GM19395 (cell line): ENCODE data around the gene INKA2.
"Not testable (repeated sequence)": the region's sequence is repeated elsewhere in the genome, so short reads cannot be mapped to it uniquely, and the experiment has no call there.

Experiments
- ATAC-seq: cut with Tn5 transposase; IDR thresholded peaks from one replicate; pipeline ENCODE4 v1.9.1; 2021; ENCODE audit warnings: mild to moderate bottlenecking, moderate library complexity; ENCODE audit not compliant: unreplicated experiment

The INKA2 gene

DNA sequence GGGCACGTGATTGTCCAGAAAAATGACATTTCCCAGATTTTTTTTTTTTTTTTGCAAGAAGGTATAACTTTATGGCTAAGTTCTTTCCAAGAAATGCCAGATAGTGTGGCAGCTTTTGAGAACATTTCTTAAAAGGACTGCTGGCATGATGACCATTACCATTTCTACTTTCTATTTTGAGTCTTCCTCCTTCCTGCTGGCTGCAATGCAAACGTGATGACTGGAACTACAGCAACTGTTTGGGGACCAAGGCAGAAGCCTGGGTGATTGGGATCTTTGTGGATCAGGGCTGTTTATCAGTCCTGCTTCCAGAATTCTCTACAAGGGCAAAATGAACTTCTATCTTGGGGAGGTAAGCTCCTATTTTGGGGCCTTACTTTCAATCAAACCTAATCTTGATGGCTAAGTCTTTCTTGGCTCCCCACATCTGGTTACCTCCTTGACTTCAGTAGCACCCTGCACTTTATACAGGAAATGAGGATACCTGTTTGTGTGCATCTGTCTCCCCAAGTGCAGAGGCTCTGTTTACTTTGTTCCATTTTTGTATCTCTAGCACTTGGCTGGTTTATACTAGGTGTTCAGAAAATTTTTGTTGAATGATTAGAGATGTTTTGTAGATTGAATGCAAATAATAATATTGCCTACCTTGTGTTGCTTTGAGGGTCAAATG lies 12.8 kb upstream of the INKA2 start:
- no peak for ATAC-seq

DNA sequence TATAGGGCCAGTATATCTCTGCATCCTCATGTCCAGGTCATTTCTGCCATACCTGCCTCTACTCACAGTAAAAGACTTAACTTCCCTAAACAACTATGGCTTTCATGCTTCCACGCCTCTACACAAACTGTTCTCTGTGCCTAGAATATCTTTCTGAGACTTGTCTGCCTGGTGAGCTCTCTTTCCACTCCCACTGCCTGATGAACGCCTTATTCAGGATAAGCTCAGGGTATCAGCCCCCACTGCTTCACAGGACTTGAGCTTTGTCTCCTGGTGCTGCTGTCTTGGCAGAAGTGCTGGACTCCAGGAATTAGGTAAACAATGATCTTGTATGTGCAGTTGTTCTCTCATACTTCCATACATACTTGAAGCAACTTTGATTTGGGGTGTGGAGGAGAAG lies 11.7 kb upstream of the INKA2 start:
- ATAC-seq, result no peak

DNA sequence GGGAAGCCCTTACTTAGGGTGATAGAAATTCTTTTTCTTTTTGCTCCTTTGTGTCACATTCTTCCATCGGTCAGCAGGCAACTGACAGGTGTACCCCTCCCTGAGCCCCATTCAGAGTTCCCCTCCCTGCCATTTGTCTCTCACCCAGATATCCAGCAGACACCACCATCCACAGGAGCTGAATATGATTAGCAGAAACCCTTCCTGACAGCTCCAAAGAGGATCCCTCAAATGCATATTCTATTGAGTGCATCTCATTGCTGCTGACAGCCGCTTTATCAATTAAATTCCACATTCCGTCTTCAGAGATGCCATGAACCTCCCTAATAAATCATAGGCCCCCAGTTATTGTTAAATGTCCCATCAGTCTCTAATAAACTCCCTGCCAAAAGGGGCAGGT lies 10.4 kb upstream of the INKA2 start:
- ATAC-seq, result no peak

DNA sequence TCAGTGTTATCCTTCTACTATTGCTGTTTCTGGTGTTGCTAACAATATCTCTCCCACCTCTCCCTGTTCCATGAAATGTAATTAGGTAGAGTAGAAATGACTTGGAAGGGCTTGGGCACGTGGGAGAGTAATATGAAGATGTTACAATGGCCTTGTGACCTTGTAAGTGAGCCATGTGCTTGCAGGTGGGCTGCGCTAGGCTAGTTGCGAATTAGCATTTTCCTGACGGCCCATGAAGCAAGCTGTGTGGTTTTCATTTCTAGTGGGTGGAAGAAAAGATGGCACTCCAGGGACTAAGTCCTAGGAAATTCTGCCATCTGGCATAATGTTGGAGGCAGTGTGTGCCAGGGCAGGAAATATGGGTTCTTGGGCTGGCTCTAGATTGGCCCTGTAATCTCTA lies 8.8 kb upstream of the INKA2 start:
- no peak for ATAC-seq

DNA sequence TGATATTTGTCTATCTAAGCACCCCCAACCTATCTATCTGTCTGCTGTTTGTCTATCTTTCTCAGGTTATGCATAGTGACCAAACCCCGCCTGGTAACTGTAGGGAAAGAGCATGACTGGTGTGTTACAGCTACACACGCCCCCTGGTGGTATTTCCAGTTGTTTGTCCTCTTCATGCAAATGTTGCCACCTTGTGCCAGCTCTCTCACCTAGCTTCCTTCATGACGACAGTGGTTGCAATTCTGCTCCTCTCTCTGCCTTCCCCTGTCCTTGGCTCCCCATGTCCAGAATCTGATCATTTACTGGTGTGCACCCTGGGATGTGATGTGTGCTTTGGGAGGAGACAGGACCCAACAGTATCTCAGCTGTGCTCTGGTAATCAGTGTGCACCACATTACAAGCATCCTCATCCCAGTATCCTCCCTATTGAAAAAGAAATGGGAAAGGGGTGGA lies 8.1 kb upstream of the INKA2 start:
- ATAC-seq, result peak; percentile 81

DNA sequence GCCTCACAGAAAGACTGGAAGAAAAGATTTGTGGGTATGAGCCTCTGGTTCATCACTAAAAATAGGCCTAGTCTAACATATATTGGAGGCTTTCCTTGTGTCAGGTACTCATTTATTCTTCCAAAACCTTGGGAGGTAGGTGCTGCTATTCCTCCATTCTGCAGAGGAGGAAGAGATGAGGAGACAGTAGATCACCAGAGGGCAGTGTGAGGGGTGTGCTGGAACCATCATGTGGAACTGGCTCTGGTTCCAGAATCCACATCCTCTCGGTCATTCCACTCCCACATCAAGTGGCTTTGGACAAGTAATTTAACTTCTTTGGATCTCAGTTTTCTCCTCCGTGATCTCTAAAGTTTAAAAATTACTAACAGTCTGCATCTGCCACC lies 7.4 kb upstream of the INKA2 start:
- no peak for ATAC-seq

DNA sequence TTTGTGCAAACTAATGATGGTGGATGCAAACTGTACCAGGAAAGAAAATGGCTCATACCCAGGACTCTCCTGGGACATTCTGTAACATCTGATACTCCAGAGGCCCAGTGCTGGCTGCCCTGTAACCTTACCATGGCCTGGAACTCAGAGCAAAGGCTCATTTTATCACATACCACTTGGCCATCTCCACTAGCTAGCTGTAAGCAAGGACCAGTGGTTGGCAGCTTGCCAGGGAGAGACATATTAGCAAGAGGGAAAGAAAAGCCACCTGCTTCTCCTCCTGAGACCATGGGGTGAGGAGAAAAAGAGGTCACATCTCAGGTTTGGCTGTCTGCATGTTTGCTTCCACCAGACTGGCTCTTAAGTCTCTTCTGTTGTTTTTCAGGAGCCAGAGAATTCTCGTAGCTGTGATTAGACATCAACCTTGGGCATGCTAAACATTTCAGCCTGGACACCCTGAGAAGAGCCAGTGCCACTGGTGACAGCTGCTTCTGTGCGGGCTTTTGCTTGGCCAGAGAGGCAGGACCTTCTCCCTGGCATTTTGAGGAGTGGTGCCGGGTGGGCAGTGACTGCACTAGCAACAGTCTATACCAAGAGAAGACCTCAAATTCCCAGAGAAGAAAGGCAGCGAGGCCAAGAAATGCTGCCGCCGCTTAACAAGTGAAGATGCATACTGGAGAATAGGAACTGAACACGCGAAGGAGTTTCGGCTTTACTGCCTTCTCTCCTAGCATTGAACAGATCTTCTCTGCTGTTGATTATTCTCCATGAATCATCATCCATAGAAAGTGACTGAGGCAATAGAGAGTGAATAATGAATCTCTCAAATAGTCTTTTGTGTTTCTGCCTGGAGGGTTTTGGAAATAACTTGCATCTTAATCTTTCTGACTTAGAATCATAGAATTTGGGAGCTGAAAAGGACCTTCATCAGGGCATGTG lies 6.7 kb upstream of the INKA2 start:
- ATAC-seq, result no peak

DNA sequence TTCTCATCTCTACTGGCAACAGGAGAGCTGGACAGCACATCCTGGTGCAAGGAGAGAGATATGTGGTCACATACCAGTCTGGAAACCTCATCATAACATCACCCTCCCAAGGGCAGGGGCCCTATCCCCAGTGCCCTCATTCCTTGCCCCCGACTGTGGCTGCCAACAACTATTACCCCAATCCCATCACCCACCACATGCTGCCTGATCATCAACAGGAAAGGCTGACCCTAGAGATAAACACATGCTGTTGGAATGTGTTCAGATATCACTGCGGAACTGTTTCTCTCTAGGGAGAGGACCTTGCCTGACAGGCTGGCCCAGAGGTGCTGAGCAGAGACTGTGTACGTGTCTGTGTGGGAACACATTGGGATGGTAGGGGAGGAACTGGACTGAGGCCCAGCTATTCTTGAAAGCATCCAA lies 4.5 kb upstream of the INKA2 start:
- ATAC-seq, result no peak

DNA sequence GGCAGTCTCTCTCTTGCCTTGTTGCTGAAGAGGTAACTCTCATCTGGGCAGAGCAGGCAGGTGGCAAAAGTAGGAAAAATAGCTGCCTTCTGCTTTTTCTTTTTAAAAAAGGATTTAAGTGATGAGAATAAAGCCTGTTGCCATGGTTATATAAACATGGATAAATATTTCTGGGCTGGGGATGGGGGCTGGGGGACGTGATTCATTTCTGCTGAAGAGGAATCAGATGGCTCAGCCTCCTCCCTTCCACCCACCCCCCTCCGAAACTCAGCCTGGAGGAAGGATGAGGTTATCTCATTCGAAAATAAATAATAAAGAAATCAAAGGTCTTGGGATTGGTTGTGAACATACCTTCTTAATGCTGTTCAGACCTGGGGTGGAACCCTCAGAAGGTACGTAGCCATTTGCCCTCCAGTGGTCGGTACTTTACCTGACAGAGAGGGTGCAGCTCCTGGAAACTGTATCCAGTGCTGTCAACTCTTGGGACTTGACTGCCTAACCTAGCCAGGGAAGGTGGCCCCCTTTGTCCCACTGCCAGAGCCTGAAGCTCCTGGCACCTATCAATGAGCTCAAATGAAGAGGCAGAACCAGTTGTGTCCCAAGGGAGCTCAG lies 3.8 kb upstream of the INKA2 start:
- no peak for ATAC-seq

DNA sequence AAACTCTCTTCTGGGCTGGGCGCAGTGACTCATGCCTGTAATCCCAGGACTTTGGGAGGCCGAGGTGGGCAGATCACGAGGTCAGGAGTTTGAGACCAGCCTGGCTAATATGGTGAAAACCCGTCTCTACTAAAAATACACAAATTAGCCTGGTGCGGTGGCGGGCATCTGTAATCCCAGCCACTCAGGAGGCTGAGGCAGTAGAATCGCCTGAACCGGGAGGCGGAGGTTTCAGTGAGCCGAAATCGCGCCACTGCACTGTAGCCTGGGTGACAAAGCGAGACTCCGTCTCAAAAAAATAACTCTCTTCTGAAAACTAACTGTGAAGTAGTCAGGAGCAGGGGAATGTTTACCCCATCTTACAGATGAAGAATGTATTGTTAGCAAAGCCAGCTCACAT lies 3.1 kb upstream of the INKA2 start:
- ATAC-seq, result not testable (repeated sequence)

DNA sequence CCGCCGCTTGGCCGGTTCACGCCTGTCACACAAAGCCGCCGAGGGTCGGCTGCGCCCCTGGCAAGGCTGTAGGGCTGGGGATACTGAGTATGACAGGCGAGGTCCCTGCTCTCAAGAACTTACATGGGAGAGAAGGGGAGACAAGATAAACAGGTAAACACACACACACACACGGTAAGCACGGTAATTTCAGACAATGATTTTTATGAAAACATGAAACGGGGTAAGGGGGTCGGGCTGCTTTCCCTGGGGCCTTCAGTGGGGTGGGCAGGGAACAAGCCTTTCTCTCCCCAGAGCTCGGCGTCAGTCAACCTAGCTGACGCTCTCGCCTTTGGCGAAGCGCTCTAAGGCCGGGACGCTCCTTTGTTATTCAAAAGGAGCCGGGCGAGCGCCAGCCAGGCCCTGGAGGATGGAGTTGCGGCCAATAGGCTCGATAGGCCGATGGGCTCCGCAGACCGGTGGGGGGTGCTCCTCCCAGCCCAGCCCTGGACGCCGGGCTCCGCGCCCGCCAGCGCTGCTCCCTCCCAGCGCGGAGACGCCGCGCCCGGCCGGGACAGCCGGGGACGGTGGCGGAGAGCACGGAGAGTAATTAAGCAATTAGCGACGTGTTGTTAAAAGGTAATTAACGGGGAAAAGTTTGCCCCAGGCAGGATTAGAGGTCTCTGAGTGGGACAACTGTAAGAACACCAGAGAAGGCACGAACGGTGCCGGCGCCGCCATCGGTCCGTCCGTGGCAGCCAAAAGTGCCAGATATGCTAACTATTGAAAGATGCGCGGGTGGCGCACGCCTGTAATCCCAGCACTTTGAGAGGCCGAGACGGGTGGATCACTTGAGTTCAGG lies 950 bp upstream of the INKA2 start:
- peak; percentile 24 for ATAC-seq

DNA sequence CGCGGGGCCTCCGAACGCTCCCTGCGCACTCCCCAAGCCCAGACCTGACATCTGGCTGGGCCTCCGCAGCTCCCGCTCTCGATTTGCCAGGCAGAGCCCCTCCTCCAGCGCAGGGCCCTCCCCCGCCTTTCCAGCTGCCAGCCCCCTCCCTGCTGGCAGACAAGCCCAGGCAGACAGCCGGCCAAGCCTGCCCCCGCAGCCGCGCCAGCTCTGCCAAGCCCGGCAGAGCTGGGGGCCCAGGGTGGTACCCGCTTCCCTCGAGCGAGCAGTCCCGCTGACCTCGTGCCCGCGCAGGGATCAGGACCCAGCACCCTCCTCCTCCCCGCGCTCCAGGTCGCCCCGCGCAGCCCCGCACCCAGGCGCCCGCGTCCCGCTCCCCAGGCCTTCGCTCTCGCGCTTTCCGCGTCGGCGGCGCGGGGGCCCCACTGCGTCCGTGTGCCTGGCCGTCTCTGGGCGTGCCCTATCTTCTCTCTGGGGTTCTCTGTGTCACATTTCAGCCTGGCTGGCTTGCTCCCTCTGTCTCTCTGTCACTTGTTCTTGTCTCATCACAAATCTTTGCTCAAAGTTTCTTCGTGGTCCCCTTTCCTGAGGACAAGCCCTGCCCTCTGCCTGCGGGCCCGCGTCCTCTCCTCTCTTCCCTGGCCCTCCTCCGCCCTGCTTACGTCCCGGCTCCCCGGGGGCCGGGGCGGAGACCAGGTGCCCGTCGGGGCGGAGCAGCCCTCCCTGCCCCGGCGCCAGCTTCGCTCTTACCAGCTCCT lies 580 bp downstream of the INKA2 start:
- ATAC-seq, result peak; percentile 54

DNA sequence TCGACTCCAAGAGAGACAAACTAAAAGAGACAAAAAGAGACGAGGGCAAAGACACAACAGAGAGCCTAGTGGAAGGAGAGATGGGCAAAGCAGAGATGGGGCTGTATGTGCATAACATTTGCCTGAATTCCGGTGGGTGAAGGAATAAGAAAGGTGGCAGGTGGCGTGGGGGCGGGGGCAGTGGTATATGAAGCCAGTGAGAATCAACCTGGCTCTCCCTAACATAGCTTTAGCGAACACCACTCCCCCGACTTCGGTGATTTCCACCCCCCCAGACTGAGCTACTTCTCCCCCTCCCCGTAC lies 1.1 kb downstream of the INKA2 start:
- ATAC-seq, result no peak

DNA sequence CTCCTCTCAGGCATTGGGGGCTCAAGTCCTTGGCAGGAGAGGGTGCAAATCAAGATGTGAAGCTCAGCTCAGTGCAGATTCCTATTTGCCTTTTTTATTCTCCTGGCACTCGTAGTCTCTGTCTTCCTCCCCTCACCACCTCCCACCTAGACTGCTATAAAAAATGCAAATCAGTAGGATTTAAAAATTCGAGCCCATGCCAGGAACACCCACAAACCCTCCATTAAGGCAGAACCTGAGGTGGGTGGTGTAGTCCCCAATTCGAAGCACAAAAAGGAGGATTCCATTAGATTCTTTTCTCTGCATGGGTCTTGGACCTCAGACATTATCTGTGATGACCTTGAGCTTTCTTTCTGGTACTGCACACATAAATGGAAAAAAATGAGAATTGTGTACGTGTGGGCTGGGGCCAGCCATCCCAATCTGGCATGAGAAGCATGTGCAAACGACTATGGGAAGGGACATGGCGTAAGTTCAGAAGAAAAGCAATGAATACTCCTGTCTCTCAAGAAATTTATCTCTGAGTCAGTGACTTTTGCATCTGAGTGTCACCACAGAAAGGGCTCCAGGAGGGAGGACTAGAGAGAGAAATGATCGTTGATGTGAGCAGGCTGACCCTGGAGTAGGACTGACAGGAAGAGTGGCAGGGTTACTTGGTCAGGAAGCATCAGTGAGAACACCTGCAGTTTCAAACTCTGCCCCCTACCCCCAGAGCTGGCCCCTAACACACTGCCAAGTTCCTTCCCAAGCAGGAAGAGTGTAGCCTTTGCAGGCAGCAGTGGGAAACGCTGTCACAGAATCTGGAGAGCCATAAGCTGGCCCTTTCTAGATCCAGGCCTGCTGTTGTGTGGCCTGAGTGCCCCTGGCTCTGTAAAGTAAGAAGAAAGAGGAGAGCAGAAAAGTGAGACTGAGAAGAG lies 1.7 kb downstream of the INKA2 start:
- no peak for ATAC-seq

DNA sequence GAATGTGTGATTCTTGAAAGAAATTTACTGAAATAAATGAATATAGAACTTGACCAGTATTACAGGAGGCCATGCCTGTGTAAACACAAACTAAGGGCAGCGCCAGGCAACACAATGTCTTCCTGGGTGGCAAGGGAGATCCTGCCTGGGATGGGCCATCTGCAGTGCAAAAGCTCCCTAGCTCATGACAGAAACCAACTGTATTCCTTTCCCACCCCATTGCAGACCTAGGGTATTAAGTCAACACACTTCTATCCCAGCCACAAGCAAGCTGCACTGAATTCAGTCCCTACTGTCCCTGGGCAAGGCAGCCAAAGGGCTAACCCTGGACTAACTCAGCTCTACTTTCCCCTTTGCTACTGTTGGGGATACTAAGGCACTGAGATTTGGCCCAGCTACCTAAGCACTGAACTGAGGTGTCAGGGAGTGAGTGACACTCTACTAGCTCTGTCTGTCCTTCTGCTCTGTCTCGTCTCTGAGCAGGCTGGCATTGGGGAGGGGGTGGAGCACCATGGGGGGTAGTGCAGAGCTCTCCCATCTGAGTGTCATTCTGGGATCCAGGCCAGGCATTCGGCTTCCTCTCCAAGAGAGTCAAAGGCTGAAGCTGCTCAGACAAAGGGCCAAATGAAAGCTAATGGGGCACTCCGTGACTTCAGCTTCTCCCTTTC lies 2.5 kb downstream of the INKA2 start:
- ATAC-seq, result no peak

DNA sequence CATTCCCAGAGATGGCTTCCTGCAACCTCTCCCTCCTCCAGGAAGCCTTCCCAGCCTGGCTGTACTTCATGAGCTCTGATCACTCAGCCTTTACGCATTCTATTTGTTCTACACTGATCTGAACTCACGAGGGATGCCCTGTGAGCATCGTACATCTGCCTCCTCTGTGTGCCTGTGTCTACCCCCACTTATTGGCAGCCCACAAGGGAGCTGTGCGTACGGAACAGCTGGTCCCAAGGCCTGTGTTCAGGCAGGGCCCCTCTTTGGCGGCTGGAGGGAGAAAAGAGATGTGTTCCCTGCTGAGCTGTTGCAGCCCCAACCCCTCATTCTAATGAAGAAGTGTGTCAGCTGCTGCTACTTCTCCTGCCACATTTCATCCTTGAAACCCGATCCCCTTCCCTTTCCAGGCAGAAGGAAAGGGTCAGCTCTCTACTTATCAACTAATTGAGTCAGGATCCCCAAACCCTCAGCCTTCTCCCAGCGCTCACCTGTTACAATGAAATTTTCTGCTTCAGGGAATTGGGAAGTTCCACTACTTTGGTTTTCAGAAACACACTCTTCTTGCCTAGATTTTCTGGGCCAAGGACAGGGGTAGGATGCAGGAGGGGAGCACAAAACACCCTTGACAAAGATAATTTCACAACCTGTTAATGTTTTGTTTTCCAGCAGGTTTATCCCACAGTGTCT lies 3.2 kb downstream of the INKA2 start:
- no peak for ATAC-seq

DNA sequence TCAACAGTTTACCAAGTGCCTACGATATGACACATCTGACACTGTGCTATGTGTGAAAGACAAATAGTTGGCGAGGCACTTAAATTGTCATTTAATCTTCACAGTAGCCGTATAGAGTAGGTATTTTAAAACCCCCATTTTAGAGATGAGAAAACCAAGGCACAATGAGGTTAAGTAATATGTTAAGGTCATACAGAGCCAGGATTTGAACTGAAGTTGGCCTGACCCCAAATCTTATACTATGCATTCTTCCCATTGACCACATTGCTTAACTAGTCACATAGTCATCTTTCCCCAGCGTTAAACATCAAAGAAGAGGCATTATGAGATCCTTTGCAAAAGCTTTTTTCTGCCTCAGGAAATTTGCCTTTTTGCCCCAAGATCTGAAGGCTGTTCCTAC lies 3.9 kb downstream of the INKA2 start:
- ATAC-seq, result no peak

DNA sequence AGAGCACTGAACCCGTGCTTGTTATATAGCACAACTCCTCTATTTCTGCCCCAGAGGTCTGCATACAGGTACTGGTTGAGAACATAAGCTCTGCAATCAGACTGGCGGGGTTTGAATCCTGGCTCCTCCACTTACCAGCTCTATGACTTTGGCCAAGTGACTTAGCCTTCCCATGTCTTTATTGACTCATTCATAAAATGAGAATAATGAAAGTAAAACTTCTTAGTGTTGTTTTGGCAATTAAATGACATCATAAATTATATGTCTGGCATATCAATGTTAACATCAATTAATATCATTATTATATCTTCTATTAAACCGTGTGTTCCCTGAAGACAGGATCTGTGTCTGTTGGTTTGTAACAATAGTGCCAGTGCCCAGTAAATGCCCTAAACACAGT lies 4.3 kb downstream of the INKA2 start:
- no peak for ATAC-seq
